ENCODE results near the gene LDLRAD4.
"Not testable (repeated sequence)": the region's sequence is repeated elsewhere in the genome, so short reads cannot be mapped to it uniquely, and the experiment has no call there.

LDLRAD4 gene

GRCh38 chr18:13486686-13487085, 268.1 kb downstream of the LDLRAD4 start:
- DNase-seq (ENCODE audit: low read depth in 2 of 2) = no peak

GRCh38 chr18:13487237-13487636, 268.7 kb downstream of the LDLRAD4 start:
- no peak for DNase-seq (ENCODE audit: low read depth in 2 of 2)

GRCh38 chr18:13488281-13488929, 269.8 kb downstream of the LDLRAD4 start:
- DNase-seq (ENCODE audit: low read depth in 2 of 2) = no peak

GRCh38 chr18:13489303-13489702, 270.7 kb downstream of the LDLRAD4 start:
- DNase-seq (ENCODE audit: low read depth in 2 of 2) = not testable (repeated sequence)

- no peak for DNase-seq (ENCODE audit: low read depth in 2 of 2)
Observed at GRCh38 chr18:13491138-13491537, 272.6 kb downstream of the LDLRAD4 start.

- no peak for DNase-seq (ENCODE audit: low read depth in 2 of 2)
Observed at GRCh38 chr18:13492314-13492713, 273.8 kb downstream of the LDLRAD4 start.

GRCh38 chr18:13493079-13493478, 274.5 kb downstream of the LDLRAD4 start:
- DNase-seq (ENCODE audit: low read depth in 2 of 2) = no peak

- DNase-seq (ENCODE audit: low read depth in 2 of 2) = no peak
Observed at GRCh38 chr18:13493725-13494124, 275.2 kb downstream of the LDLRAD4 start.

GRCh38 chr18:13494871-13495445, 276.4 kb downstream of the LDLRAD4 start:
- no peak for DNase-seq (ENCODE audit: low read depth in 2 of 2)

- no peak for DNase-seq (ENCODE audit: low read depth in 2 of 2)
Observed at GRCh38 chr18:13495961-13496360, 277.4 kb downstream of the LDLRAD4 start.

GRCh38 chr18:13496691-13497281, 278.2 kb downstream of the LDLRAD4 start:
- DNase-seq (ENCODE audit: low read depth in 2 of 2) = no peak

GRCh38 chr18:13499803-13500202, 281.2 kb downstream of the LDLRAD4 start:
- no peak for DNase-seq (ENCODE audit: low read depth in 2 of 2)

- DNase-seq (ENCODE audit: low read depth in 2 of 2) = peak; percentile 50 to 57
Observed at GRCh38 chr18:13500227-13500865, 281.8 kb downstream of the LDLRAD4 start.

GRCh38 chr18:13500869-13501542, 282.4 kb downstream of the LDLRAD4 start:
- peak; percentile 17 to 23 for DNase-seq (ENCODE audit: low read depth in 2 of 2)

- DNase-seq (ENCODE audit: low read depth in 2 of 2) = no peak
Observed at GRCh38 chr18:13501543-13501887, 283.0 kb downstream of the LDLRAD4 start.

GRCh38 chr18:13501891-13502290, 283.3 kb downstream of the LDLRAD4 start:
- no peak for DNase-seq (ENCODE audit: low read depth in 2 of 2)

- no peak for DNase-seq (ENCODE audit: low read depth in 2 of 2)
Observed at GRCh38 chr18:13502585-13502984, 284.0 kb downstream of the LDLRAD4 start.

GRCh38 chr18:13503836-13504235, 285.3 kb downstream of the LDLRAD4 start:
- no peak for DNase-seq (ENCODE audit: low read depth in 2 of 2)

- no peak for DNase-seq (ENCODE audit: low read depth in 2 of 2)
Observed at GRCh38 chr18:13505780-13506345, 287.3 kb downstream of the LDLRAD4 start.

- DNase-seq (ENCODE audit: low read depth in 2 of 2) = no peak
Observed at GRCh38 chr18:13510594-13510993, 292.0 kb downstream of the LDLRAD4 start.

- no peak for DNase-seq (ENCODE audit: low read depth in 2 of 2)
Observed at GRCh38 chr18:13511961-13512577, 293.5 kb downstream of the LDLRAD4 start.

- DNase-seq (ENCODE audit: low read depth in 2 of 2) = no peak
Observed at GRCh38 chr18:13513021-13513420, 294.5 kb downstream of the LDLRAD4 start.
